Measurements from ENCODE around the gene OGFRL1.

- no peak for TF ChIP-seq CTCF (IDR thresholded peaks at IDR 0.05)
- TF ChIP-seq USF2 (CRISPR knock-in tag; IDR thresholded peaks at IDR 0.05): no peak
- no peak for TF ChIP-seq STAT6 (CRISPR knock-in tag; conservative IDR thresholded peaks at IDR 0.05; ENCODE audit: low read depth)
- no peak for TF ChIP-seq CREM (CRISPR knock-in tag; IDR thresholded peaks at IDR 0.05)
- no peak for TF ChIP-seq HMGXB4 (CRISPR knock-in tag; IDR thresholded peaks at IDR 0.05)
- no peak for TF ChIP-seq USF1 (CRISPR knock-in tag; IDR thresholded peaks at IDR 0.05)
- TF ChIP-seq ZBTB21 (CRISPR knock-in tag; IDR thresholded peaks at IDR 0.05; ENCODE audit: borderline replicate concordance): no peak
- TF ChIP-seq NR2C2 (CRISPR knock-in tag; IDR thresholded peaks at IDR 0.05): no peak
- TF ChIP-seq RELA (CRISPR knock-in tag; IDR thresholded peaks at IDR 0.05; ENCODE audit: borderline replicate concordance): no peak
- no peak for TF ChIP-seq MAX (CRISPR knock-in tag; IDR thresholded peaks at IDR 0.05)
- TF ChIP-seq ZNF219 (CRISPR knock-in tag; IDR thresholded peaks at IDR 0.05; ENCODE audit: borderline replicate concordance): no peak
- TF ChIP-seq ETV6 (CRISPR knock-in tag; IDR thresholded peaks at IDR 0.05): no peak
- TF ChIP-seq JAZF1 (CRISPR knock-in tag; IDR thresholded peaks at IDR 0.05): no peak
Measured at GRCh38 chr6:71347119-71347518, 58.5 kb downstream of the OGFRL1 start.

All from WTC11 (cell line).